Loucy (cell line): ENCODE results near the gene CFAP100.

Experiments
- H2AFZ ChIP-seq: fragments of 200-600 bp; sonication (generic); 2 replicates; pipeline ENCODE4 v1.6.0; 2016; ENCODE audit warnings: antibody characterized with exemption, mild to moderate bottlenecking, low read length, moderate library complexity
- H3F3A ChIP-seq: fragments of 200-600 bp; 2 replicates; pipeline ENCODE4 v1.6.0; 2016; ENCODE audit warnings: antibody characterized with exemption, low read depth, mild to moderate bottlenecking
- H3K27me3 ChIP-seq: fragments of 200-600 bp; sonication (generic); 2 replicates; pipeline ENCODE4 v1.6.1; 2014; ENCODE audit warnings: low read length, mild to moderate bottlenecking; ENCODE audit not compliant: insufficient read depth, poor library complexity, severe bottlenecking
- H3K36me3 ChIP-seq: fragments of 200-600 bp; sonication (generic); 2 replicates; pipeline ENCODE4 v1.6.1; 2016; ENCODE audit warnings: low read length; ENCODE audit not compliant: insufficient read depth
- H3K4me1 ChIP-seq: fragments of 200-600 bp; sonication (generic); 2 replicates; pipeline ENCODE4 v1.5.1; 2014; ENCODE audit warnings: low read length, mild to moderate bottlenecking; ENCODE audit not compliant: insufficient read depth, poor library complexity, severe bottlenecking
- H3K4me2 ChIP-seq: fragments of 200-600 bp; sonication (generic); 2 replicates; pipeline ENCODE4 v1.6.0; 2014; ENCODE audit warnings: antibody characterized with exemption, low read length, low read depth, mild to moderate bottlenecking; ENCODE audit not compliant: poor library complexity, severe bottlenecking
- H3K4me3 ChIP-seq: fragments of 200-600 bp; sonication (generic); 2 replicates; pipeline ENCODE4 v1.5.1; 2014; ENCODE audit warnings: low read length, mild to moderate bottlenecking, mixed read lengths; ENCODE audit not compliant: poor library complexity, severe bottlenecking
- H3K79me2 ChIP-seq: fragments of 200-600 bp; sonication (generic); 2 replicates; pipeline ENCODE4 v1.6.1; 2014; ENCODE audit warnings: low read length; ENCODE audit not compliant: insufficient read depth
- H3K9ac ChIP-seq: fragments of 200-600 bp; sonication (generic); 2 replicates; pipeline ENCODE4 v1.6.0; 2014; ENCODE audit warnings: mild to moderate bottlenecking, low read depth, low read length, moderate library complexity; ENCODE audit not compliant: poor library complexity, severe bottlenecking
- H3K9me2 ChIP-seq: fragments of 200-600 bp; sonication (generic); replicated peaks from 2 replicates; pipeline ENCODE4 v1.6.1; 2016; ENCODE audit warnings: low read depth, low read length, mixed read lengths
- H3K9me3 ChIP-seq: fragments of 200-600 bp; sonication (generic); 2 replicates; pipeline ENCODE4 v1.6.1; 2014; ENCODE audit warnings: mild to moderate bottlenecking, antibody characterized with exemption, low read length, low read depth; ENCODE audit not compliant: insufficient read depth
- H4K20me1 ChIP-seq: fragments of 200-600 bp; sonication (generic); 2 replicates; pipeline ENCODE4 v1.6.0; 2014; ENCODE audit warnings: antibody characterized with exemption, low read length, mild to moderate bottlenecking; ENCODE audit not compliant: insufficient read depth, poor library complexity, severe bottlenecking
- EZH2phosphoT487 ChIP-seq: fragments of 200-600 bp; IDR thresholded peaks from 2 replicates; pipeline ENCODE4 v1.6.1; 2018; ENCODE audit warnings: antibody characterized with exemption, mild to moderate bottlenecking, moderate library complexity, borderline replicate concordance
- TF ChIP-seq, protein P1 (sequence below): fragments of 200-600 bp; sonication (generic); conservative IDR thresholded peaks from 2 replicates; pipeline ENCODE4 v1.5.1; 2014; ENCODE audit warnings: mild to moderate bottlenecking, antibody characterized with exemption, low read length

CFAP100 gene

DNA sequence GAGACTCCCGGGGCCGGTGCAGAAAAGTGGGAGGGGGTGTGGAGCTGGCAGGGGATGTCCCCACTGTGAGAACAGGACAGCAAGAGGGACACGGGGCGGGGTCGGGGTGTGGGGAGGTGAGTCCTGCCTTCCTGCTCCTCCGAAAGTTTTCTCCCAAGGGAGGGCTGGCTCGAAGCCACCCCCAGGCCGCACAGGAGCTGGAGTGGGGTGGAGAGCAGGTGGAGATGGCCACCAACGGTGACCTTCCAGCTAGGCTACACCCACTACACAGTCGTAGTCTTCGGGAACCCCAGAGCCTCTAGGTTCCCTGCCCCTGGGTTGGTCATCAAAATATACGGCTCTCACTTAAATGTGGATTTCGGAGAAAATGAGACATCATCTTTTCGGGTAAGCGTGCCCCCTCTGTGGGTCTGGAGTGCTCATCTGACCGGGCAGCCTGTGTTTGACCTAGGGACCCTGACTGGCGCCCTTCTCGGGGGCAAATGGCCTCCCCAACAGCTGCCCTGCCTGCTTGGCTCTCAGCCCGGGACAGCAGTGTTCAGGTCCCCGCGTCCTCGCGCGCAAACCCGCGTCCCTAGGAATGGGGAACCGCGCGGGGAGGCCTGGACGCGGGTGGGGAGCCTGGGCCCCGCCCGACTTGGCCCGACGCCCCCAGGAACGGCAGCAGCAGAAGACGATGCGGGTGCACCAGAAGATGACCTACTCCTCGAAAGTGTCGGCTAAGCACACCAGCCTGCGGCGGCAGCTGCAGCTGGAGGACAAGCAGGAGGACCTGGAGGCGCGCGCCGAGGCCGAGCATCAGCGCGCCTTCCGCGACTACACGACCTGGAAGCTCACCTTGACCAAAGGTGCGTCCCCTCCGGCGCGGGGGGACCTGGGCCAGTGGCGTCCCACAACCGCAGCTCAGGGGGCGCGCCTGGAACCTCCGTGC, 21.2 kb downstream of the CFAP100 start:
- peaks cover 8% of the 10 kb centered on the region for H3K4me1 ChIP-seq
- H3K79me2 ChIP-seq, result no peaks in the 10 kb centered on the region
- no peak for TF ChIP-seq EZH2phosphoT487
- TF ChIP-seq, protein P1, sequence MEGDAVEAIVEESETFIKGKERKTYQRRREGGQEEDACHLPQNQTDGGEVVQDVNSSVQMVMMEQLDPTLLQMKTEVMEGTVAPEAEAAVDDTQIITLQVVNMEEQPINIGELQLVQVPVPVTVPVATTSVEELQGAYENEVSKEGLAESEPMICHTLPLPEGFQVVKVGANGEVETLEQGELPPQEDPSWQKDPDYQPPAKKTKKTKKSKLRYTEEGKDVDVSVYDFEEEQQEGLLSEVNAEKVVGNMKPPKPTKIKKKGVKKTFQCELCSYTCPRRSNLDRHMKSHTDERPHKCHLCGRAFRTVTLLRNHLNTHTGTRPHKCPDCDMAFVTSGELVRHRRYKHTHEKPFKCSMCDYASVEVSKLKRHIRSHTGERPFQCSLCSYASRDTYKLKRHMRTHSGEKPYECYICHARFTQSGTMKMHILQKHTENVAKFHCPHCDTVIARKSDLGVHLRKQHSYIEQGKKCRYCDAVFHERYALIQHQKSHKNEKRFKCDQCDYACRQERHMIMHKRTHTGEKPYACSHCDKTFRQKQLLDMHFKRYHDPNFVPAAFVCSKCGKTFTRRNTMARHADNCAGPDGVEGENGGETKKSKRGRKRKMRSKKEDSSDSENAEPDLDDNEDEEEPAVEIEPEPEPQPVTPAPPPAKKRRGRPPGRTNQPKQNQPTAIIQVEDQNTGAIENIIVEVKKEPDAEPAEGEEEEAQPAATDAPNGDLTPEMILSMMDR, result no peak
- no peaks in the 10 kb centered on the region for H3K36me3 ChIP-seq
- no peaks in the 10 kb centered on the region for H3K27me3 ChIP-seq
- no peaks in the 10 kb centered on the region for H3K9me3 ChIP-seq
- H3F3A ChIP-seq, result no peaks in the 10 kb centered on the region
- H3K4me2 ChIP-seq, result no peak overlapping the region
- no peak overlapping the region for H2AFZ ChIP-seq
- H4K20me1 ChIP-seq, result no peaks in the 10 kb centered on the region
- no peaks in the 10 kb centered on the region for H3K9me2 ChIP-seq
- no peak overlapping the region for H3K4me3 ChIP-seq
- no peak overlapping the region for H3K9ac ChIP-seq

DNA sequence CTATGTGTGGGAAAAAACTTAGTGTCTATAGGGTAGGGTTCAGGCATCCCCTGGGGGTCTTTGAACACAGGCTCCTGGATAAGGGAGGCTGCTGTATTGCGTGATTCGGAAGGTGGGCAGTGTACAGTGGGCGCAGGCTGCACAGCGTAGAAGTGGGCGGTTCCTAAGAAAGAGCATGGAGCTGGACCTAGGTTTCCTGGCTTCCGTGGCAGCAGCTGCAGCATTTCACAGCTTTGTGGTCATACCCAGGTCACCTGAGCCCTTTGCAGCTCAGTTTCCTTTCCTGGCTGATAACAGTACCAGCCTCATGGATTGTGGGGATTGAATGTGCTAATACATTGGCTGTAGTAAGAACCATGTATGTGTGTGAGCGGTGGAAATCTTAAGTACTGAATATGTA, 22.2 kb downstream of the CFAP100 start:
- Histone ChIP-seq H3K4me3 (no peak overlapping the region), H3K9ac (no peak overlapping the region), H3K36me3 (no peaks in the 10 kb centered on the region), H2AFZ (no peak overlapping the region), H3K4me1 (peaks cover 8% of the 10 kb centered on the region), H3K9me2 (no peaks in the 10 kb centered on the region), H3F3A (no peaks in the 10 kb centered on the region), H3K79me2 (no peaks in the 10 kb centered on the region), H3K9me3 (no peaks in the 10 kb centered on the region), H3K27me3 (no peaks in the 10 kb centered on the region), H3K4me2 (no peak overlapping the region), H4K20me1 (no peaks in the 10 kb centered on the region)
- no peak for TF ChIP-seq EZH2phosphoT487
- TF ChIP-seq, protein P1, result no peak

DNA sequence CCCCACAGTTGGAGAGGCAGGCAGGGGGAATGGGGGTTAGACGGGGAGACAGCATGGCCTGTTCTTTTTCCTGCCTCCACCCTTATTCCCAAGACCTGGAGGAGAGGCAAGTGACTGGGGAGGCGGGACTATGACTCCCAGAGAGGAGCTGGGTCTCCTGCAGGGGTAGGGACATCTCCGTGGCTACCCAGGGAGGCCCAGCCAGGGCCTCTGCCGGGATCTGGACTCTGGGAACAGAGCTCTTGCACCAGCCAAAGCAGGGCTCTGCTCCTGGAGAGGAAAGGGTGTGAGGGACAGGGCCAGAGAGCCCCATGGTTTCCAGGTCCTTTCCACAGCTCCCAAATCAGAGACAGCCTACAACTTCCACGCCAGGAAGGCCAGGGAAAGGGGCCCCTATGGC, 22.8 kb downstream of the CFAP100 start:
- Histone ChIP-seq H3K4me3 (no peak overlapping the region), H3K9me3 (no peaks in the 10 kb centered on the region), H3K27me3 (no peaks in the 10 kb centered on the region), H3K4me2 (no peak overlapping the region), H3K9me2 (no peaks in the 10 kb centered on the region), H3K9ac (no peak overlapping the region), H3K36me3 (no peaks in the 10 kb centered on the region), H4K20me1 (no peaks in the 10 kb centered on the region), H3K4me1 (peaks cover 8% of the 10 kb centered on the region), H2AFZ (no peak overlapping the region), H3F3A (no peaks in the 10 kb centered on the region), H3K79me2 (no peaks in the 10 kb centered on the region)
- TF ChIP-seq, protein P1, result no peak
- TF ChIP-seq EZH2phosphoT487, result no peak
